ENCODE results near the gene VAV3. TPM values are rescaled to one million over a fixed set of nuclear protein-coding genes. Genes with fewer than 3 reads are reported as not detected.

Gene VAV3
- polyA plus RNA-seq, 2 donors = 23.9 to 35.5 TPM

DNA sequence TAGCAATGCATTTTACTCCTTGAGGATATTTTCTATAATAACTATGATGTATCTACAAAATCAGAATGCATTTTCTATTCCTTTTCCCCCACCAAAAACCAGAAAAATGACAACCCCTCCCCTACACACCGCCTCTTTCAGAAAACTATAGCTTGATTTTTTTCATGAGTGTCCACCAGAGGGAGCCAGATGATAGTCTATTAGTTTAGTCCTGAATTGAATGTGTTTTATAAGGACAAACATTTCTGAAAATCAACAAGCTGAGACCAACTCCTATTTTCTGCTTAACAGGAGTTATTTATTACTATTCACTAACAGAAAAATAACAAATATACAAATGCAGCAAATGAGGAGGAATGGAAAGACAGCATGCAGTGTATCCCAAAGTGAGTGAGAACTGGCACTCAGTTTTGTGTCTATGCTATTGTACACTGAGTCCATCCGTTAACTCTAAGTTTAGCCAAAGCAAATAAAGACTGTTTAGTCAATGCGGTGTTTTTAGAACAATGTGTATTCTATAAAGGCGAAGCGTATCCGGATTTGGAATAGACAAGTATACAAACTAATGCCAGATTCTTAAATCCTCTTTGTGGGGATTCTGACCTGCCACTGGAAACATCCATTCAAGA lies 182.6 kb downstream of the VAV3 start:
- Histone ChIP-seq H3K4me1 (ENCODE audit: control insufficient read depth in 2 of 2, insufficient read depth in 2 of 2, low read length in 1 of 2) (peaks cover 0 to 3% of the 10 kb centered on the region in 2 donors), H3K36me3 (ENCODE audit: control insufficient read depth in 2 of 2, insufficient read depth in 2 of 2, low read length in 1 of 2) (no peaks in the 10 kb centered on the region), H3K27ac (ENCODE audit: low read depth in 2 of 2, low read length in 1 of 2) (no peak overlapping the region), H3K27me3 (ENCODE audit: control insufficient read depth in 1 of 2, insufficient read depth in 2 of 2, low read length in 2 of 2) (no peaks in the 10 kb centered on the region), H3K4me3 (ENCODE audit: low read depth in 1 of 2, low read length in 2 of 2) (no peak overlapping the region), H3K9me3 (ENCODE audit: control insufficient read depth in 2 of 2, insufficient read depth in 1 of 2, low read depth in 1 of 2, low read length in 1 of 2) (no peaks in the 10 kb centered on the region)
- 19 to 22% methylated on average over 6 of the region's 6 CpGs for WGBS, 2 donors

DNA sequence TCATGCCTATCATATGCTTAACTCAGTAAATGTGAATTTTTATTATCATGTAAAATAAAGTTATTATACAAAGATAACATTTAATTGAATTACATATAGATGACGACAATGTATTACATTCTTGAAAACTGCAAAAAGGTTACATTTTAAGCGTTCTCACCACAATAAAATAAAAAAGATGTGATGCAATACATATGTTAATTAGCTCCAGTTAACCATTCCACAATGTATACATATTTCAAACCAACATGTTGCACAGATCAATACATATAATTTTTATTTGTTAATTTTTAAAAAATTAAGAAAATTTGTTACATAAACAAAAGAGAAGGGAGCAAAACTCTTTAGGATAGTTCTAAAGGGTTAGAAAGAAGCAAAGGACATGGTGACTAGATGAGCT lies 183.7 kb downstream of the VAV3 start:
- H3K27me3 ChIP-seq (ENCODE audit: control insufficient read depth in 1 of 2, insufficient read depth in 2 of 2, low read length in 2 of 2) = no peaks in the 10 kb centered on the region
- no peak overlapping the region for H3K27ac ChIP-seq (ENCODE audit: low read depth in 2 of 2, low read length in 1 of 2)
- no peak overlapping the region for H3K4me3 ChIP-seq (ENCODE audit: low read depth in 1 of 2, low read length in 2 of 2)
- no peaks in the 10 kb centered on the region for H3K36me3 ChIP-seq (ENCODE audit: control insufficient read depth in 2 of 2, insufficient read depth in 2 of 2, low read length in 1 of 2)
- WGBS, 2 donors = 84 to 90% methylated on average over 2 of the region's 2 CpGs
- no peaks in the 10 kb centered on the region for H3K9me3 ChIP-seq (ENCODE audit: control insufficient read depth in 2 of 2, insufficient read depth in 1 of 2, low read depth in 1 of 2, low read length in 1 of 2)
- peaks cover 0 to 3% of the 10 kb centered on the region in 2 donors for H3K4me1 ChIP-seq (ENCODE audit: control insufficient read depth in 2 of 2, insufficient read depth in 2 of 2, low read length in 1 of 2)

DNA sequence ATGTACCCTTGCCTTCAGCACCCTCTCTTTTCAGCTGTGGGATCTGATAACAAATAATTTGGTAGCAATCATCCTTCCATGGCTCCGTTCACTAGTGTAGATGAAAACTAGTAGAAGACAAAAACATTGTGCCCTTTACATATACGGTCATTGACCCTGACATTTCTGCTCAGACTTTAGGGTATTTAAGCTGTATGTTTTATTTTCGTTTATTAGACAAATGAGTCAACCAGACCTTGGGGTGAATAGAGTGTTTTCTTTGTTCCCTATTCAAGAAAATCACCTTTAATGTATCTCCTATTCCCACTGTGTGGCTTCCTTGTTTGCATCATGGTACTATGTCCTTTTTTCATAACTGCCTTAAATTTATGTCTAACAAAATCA lies 187.3 kb downstream of the VAV3 start:
- 75 to 81% methylated on average over 3 of the region's 3 CpGs for whole genome bisulfite sequencing, 2 donors
- Histone ChIP-seq H3K27ac (ENCODE audit: low read depth in 2 of 2, low read length in 1 of 2) (no peak overlapping the region), H3K36me3 (ENCODE audit: control insufficient read depth in 2 of 2, insufficient read depth in 2 of 2, low read length in 1 of 2) (no peaks in the 10 kb centered on the region), H3K27me3 (ENCODE audit: control insufficient read depth in 1 of 2, insufficient read depth in 2 of 2, low read length in 2 of 2) (no peaks in the 10 kb centered on the region), H3K9me3 (ENCODE audit: control insufficient read depth in 2 of 2, insufficient read depth in 1 of 2, low read depth in 1 of 2, low read length in 1 of 2) (no peaks in the 10 kb centered on the region), H3K4me3 (ENCODE audit: low read depth in 1 of 2, low read length in 2 of 2) (no peak overlapping the region), H3K4me1 (ENCODE audit: control insufficient read depth in 2 of 2, insufficient read depth in 2 of 2, low read length in 1 of 2) (no peaks in the 10 kb centered on the region)

DNA sequence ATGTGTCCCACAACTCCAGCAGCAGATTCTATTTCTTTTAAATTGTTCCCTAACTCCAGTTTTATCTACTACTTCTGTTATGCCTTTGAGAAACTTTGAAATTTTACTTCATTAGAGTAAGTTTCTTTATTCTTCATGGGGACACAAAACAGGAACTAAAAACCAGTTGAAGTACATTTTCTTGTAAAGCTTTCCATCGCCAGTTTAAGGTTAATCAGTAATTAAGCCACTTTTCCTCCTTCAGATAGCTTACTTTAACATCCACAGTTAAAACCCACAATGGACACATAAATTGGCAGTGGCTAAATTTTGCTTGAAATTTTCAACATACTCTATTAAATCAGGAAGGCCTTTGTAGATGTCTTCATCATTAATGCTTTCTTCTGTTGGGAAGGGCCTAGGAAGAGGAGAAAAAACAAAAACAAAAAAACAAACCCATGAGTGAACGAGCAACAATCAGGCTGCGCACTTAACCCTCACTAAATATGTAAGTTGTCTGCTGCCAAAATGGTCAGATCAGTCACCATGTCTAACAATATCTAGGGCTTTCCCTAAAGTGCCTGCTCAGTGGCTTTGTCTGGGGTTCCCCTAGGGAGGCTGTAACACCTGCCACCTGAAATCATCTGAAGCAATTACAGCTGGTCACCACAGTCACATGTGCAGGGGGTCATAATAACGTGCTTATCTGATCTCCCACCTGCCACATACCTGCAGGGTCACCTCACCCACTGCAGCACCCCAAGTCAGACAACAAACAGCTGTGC lies 187.9 kb downstream of the VAV3 start:
- no peaks in the 10 kb centered on the region for H3K36me3 ChIP-seq (ENCODE audit: control insufficient read depth in 2 of 2, insufficient read depth in 2 of 2, low read length in 1 of 2)
- no peaks in the 10 kb centered on the region for H3K27me3 ChIP-seq (ENCODE audit: control insufficient read depth in 1 of 2, insufficient read depth in 2 of 2, low read length in 2 of 2)
- H3K4me1 ChIP-seq (ENCODE audit: control insufficient read depth in 2 of 2, insufficient read depth in 2 of 2, low read length in 1 of 2) = no peaks in the 10 kb centered on the region
- whole genome bisulfite sequencing, 2 donors = 70 to 80% methylated on average over 4 of the region's 4 CpGs
- H3K27ac ChIP-seq (ENCODE audit: low read depth in 2 of 2, low read length in 1 of 2) = no peak overlapping the region
- H3K9me3 ChIP-seq (ENCODE audit: control insufficient read depth in 2 of 2, insufficient read depth in 1 of 2, low read depth in 1 of 2, low read length in 1 of 2) = no peaks in the 10 kb centered on the region
- no peak overlapping the region for H3K4me3 ChIP-seq (ENCODE audit: low read depth in 1 of 2, low read length in 2 of 2)

DNA sequence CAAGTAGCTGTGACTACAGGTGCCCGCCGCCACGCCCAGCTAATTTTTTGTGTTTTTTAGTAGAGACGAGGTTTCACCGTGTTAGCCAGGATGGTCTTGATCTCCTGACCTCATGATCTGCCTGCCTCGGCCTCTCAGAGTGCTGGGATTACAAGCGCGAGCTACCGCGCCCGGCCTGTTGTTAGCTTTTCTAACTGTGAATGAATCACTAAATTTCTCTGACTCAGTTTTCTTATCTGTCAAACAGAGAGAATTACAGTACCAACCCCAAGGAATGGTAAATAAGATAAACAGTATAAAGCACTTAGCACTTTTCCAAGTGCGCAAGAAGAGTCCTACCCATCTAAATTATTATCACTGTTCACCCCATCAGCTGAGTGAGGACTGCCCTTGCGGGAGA lies 193.6 kb downstream of the VAV3 start:
- Histone ChIP-seq H3K27ac (ENCODE audit: low read depth in 2 of 2, low read length in 1 of 2) (no peak overlapping the region), H3K9me3 (ENCODE audit: control insufficient read depth in 2 of 2, insufficient read depth in 1 of 2, low read depth in 1 of 2, low read length in 1 of 2) (no peaks in the 10 kb centered on the region), H3K36me3 (ENCODE audit: control insufficient read depth in 2 of 2, insufficient read depth in 2 of 2, low read length in 1 of 2) (no peaks in the 10 kb centered on the region), H3K27me3 (ENCODE audit: control insufficient read depth in 1 of 2, insufficient read depth in 2 of 2, low read length in 2 of 2) (no peaks in the 10 kb centered on the region), H3K4me3 (ENCODE audit: low read depth in 1 of 2, low read length in 2 of 2) (no peak overlapping the region), H3K4me1 (ENCODE audit: control insufficient read depth in 2 of 2, insufficient read depth in 2 of 2, low read length in 1 of 2) (no peaks in the 10 kb centered on the region)
- 87 to 95% methylated on average over 13 of the region's 13 CpGs for WGBS, 2 donors

DNA sequence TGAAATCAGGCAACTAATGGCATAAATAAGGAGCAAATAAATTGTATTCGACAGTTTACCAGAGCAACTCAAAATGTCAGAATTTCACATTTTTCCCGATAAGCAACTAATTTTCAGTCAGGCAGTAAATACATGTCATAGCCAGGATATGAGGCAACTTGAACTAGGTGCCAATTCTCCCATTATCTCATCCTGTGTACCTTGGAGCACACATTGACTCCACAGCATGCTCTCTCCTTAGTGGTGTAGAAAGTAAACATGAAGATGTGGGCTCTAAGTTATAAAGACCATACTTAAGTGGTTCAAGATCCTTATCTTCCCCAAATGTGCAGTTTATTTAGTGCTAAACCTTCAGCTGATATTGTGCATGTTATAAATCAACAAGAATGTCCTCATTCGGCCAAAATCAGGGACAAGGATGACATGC lies 197.8 kb downstream of the VAV3 start:
- Histone ChIP-seq H3K4me3 (ENCODE audit: low read depth in 1 of 2, low read length in 2 of 2) (no peak overlapping the region), H3K9me3 (ENCODE audit: control insufficient read depth in 2 of 2, insufficient read depth in 1 of 2, low read depth in 1 of 2, low read length in 1 of 2) (no peaks in the 10 kb centered on the region), H3K36me3 (ENCODE audit: control insufficient read depth in 2 of 2, insufficient read depth in 2 of 2, low read length in 1 of 2) (no peaks in the 10 kb centered on the region), H3K4me1 (ENCODE audit: control insufficient read depth in 2 of 2, insufficient read depth in 2 of 2, low read length in 1 of 2) (no peaks in the 10 kb centered on the region), H3K27me3 (ENCODE audit: control insufficient read depth in 1 of 2, insufficient read depth in 2 of 2, low read length in 2 of 2) (no peaks in the 10 kb centered on the region), H3K27ac (ENCODE audit: low read depth in 2 of 2, low read length in 1 of 2) (no peak overlapping the region)
- WGBS, 2 donors = 77 to 78% methylated on average over 3 of the region's 3 CpGs

DNA sequence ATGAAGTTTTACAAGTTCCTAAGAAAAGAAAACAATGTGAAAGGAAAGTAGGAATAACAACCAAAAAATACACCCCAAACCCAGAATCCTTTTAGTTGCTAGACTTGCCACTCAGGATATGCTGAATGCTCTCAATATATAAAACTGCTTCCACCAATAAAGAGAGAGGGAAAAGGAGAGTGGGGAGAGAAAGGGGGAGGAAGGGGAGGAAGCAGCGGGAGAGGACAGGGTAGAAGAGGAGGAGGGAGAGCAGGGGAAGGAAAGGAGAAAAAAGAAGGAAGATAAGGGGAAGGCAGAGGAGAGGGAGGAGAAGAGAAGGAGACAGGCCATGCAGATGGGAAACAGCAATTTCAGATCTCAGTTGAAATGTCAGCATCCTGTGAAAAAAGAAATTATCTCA lies 198.4 kb downstream of the VAV3 start:
- H3K27me3 ChIP-seq (ENCODE audit: control insufficient read depth in 1 of 2, insufficient read depth in 2 of 2, low read length in 2 of 2) = no peaks in the 10 kb centered on the region
- 79% methylated on average over 1 of the region's 1 CpG for WGBS, 2 donors
- H3K27ac ChIP-seq (ENCODE audit: low read depth in 2 of 2, low read length in 1 of 2) = no peak overlapping the region
- H3K9me3 ChIP-seq (ENCODE audit: control insufficient read depth in 2 of 2, insufficient read depth in 1 of 2, low read depth in 1 of 2, low read length in 1 of 2) = no peaks in the 10 kb centered on the region
- no peaks in the 10 kb centered on the region for H3K36me3 ChIP-seq (ENCODE audit: control insufficient read depth in 2 of 2, insufficient read depth in 2 of 2, low read length in 1 of 2)
- no peaks in the 10 kb centered on the region for H3K4me1 ChIP-seq (ENCODE audit: control insufficient read depth in 2 of 2, insufficient read depth in 2 of 2, low read length in 1 of 2)
- no peak overlapping the region for H3K4me3 ChIP-seq (ENCODE audit: low read depth in 1 of 2, low read length in 2 of 2)

DNA sequence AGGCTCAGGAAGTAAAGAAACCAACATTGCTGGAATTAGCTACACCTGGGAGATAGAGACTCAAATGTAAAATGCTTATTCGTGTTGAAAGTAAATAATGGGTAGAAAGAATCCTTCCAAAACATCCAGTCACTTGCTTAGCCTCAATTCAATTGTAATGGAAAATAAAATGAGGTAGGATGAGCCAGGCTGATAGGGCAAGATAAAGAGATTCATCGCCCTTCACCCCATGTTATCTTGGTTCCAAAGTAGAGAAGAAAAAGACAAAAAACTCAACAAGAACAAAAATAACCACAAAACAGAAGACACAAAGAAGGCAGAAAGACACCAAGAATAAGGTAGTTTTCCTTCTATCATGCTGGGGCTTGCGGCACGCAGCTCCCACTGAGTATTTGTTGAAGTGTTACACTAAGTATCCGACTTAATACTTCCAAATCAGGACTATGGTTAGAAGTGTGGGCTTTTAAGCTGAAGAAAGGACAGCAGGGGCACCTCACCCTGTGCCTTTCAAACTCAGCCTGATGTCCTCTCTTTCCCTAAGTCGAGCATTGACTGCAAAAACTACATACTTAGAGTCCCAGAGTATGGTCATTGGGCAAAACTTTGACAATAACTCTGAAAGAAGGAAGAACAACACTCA lies 202.1 kb downstream of the VAV3 start:
- H3K27ac ChIP-seq (ENCODE audit: low read depth in 2 of 2, low read length in 1 of 2) = no peak overlapping the region
- no peak overlapping the region for H3K4me3 ChIP-seq (ENCODE audit: low read depth in 1 of 2, low read length in 2 of 2)
- WGBS, 2 donors = 84 to 86% methylated on average over 6 of the region's 6 CpGs
- H3K27me3 ChIP-seq (ENCODE audit: control insufficient read depth in 1 of 2, insufficient read depth in 2 of 2, low read length in 2 of 2) = no peaks in the 10 kb centered on the region
- no peaks in the 10 kb centered on the region for H3K36me3 ChIP-seq (ENCODE audit: control insufficient read depth in 2 of 2, insufficient read depth in 2 of 2, low read length in 1 of 2)
- H3K9me3 ChIP-seq (ENCODE audit: control insufficient read depth in 2 of 2, insufficient read depth in 1 of 2, low read depth in 1 of 2, low read length in 1 of 2) = no peaks in the 10 kb centered on the region
- no peaks in the 10 kb centered on the region for H3K4me1 ChIP-seq (ENCODE audit: control insufficient read depth in 2 of 2, insufficient read depth in 2 of 2, low read length in 1 of 2)

DNA sequence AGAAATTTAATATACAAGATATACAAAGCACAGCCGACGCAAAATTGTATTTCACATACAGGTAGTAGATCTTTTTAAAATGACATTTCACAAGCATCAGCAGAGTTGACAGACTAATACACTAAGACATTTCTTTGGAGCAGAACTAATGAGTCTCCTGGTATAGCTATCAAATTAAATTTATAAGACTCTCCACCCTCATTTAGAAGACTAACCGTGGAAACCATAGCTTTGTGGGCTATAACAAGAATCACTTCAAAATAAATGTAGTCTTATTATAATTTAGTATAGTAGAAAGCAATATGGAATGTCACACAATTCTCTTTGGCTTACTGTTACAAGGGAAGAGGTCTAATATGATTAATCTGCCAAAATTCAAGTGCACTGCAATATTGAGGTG lies 204.9 kb downstream of the VAV3 start:
- H3K27me3 ChIP-seq (ENCODE audit: control insufficient read depth in 1 of 2, insufficient read depth in 2 of 2, low read length in 2 of 2) = no peaks in the 10 kb centered on the region
- no peaks in the 10 kb centered on the region for H3K9me3 ChIP-seq (ENCODE audit: control insufficient read depth in 2 of 2, insufficient read depth in 1 of 2, low read depth in 1 of 2, low read length in 1 of 2)
- 95% methylated on average over 3 of the region's 3 CpGs for WGBS, 2 donors
- H3K27ac ChIP-seq (ENCODE audit: low read depth in 2 of 2, low read length in 1 of 2) = no peak overlapping the region
- H3K4me1 ChIP-seq (ENCODE audit: control insufficient read depth in 2 of 2, insufficient read depth in 2 of 2, low read length in 1 of 2) = no peaks in the 10 kb centered on the region
- H3K4me3 ChIP-seq (ENCODE audit: low read depth in 1 of 2, low read length in 2 of 2) = no peak overlapping the region
- H3K36me3 ChIP-seq (ENCODE audit: control insufficient read depth in 2 of 2, insufficient read depth in 2 of 2, low read length in 1 of 2) = no peaks in the 10 kb centered on the region
